IMR-90 (cell line): ENCODE results near the gene ACLY. TPM values are rescaled to one million over a fixed set of nuclear protein-coding genes. Genes with fewer than 3 reads are reported as not detected.

Source experiments
- ATAC-seq: fragments of 200-7000 bp; cut with Tn5 transposase; 2 replicates; pipeline ENCODE4 v1.9.1; 2020; ENCODE audit warnings: low read depth, mild to moderate bottlenecking, moderate library complexity
- BruUV-seq: library from RNA; stranded (reverse); fragments of 400-500 nt; replicated peaks from 2 replicates; lab custom pipeline; 2021; lab: Mats Ljungman, UMichigan
- CTCF ChIA-PET: fragments of 300-600 bp; formaldehyde crosslinking; extraction: SDS; loops from one replicate; lab custom pipeline; 2021; ENCODE audit warnings: antibody characterized with exemption; lab: Yijun Ruan, JAX
- POLR2A ChIA-PET: fragments of 300-600 bp; sonication (Branson Sonifier 250); formaldehyde crosslinking; loops from one replicate; lab custom pipeline; 2022; ENCODE audit warnings: antibody characterized with exemption; ENCODE audit not compliant: unreplicated experiment; lab: Charles Lee
- DNase-seq: peaks from one replicate; pipeline ENCODE4 v3.0.0; 2013
- H2AFZ ChIP-seq: replicated peaks from 2 replicates; pipeline ENCODE3; 2013; ENCODE audit warnings: low read length, mild to moderate bottlenecking; ENCODE audit not compliant: poor library complexity
- H2AK5ac ChIP-seq: 2 replicates; pipeline ENCODE4 v1.6.1; 2013; ENCODE audit warnings: low read depth, low read length, inconsistent platforms
- H2AK9ac ChIP-seq: replicated peaks from 2 replicates; pipeline ENCODE3; 2013; ENCODE audit warnings: mild to moderate bottlenecking, low read depth, low read length, moderate library complexity; ENCODE audit not compliant: poor library complexity
- H2BK120ac ChIP-seq: 2 replicates; pipeline ENCODE4 v1.6.1; 2013; ENCODE audit warnings: low read depth, low read length, inconsistent platforms
- H2BK15ac ChIP-seq: 3 replicates; pipeline ENCODE4 v1.6.1; 2013; ENCODE audit warnings: low read depth, low read length, inconsistent platforms
- H2BK20ac ChIP-seq: 2 replicates; pipeline ENCODE4 v1.6.1; 2013; ENCODE audit warnings: low read depth, mild to moderate bottlenecking, inconsistent platforms, low read length, moderate library complexity
- H2BK5ac ChIP-seq: 2 replicates; pipeline ENCODE4 v1.6.1; 2013; ENCODE audit warnings: mild to moderate bottlenecking, low read depth, low read length, inconsistent platforms; ENCODE audit not compliant: poor library complexity, severe bottlenecking
- H3K14ac ChIP-seq: replicated peaks from 2 replicates; pipeline ENCODE4 v1.6.1; 2013; ENCODE audit warnings: low read depth, low read length, inconsistent platforms
- H3K18ac ChIP-seq: 2 replicates; pipeline ENCODE4 v1.6.1; 2013; ENCODE audit warnings: low read depth, low read length, control low read depth
- H3K23ac ChIP-seq: 2 replicates; pipeline ENCODE4 v1.6.1; 2013; ENCODE audit warnings: low read depth, low read length, inconsistent platforms
- H3K27ac ChIP-seq: 2 replicates; pipeline ENCODE4 v1.5.1; 2013; ENCODE audit warnings: mild to moderate bottlenecking, control low read depth, low read length; ENCODE audit not compliant: insufficient read depth
- H3K27me3 ChIP-seq: 2 replicates; pipeline ENCODE4 v1.6.1; 2013; ENCODE audit warnings: low read length; ENCODE audit not compliant: control insufficient read depth, insufficient read depth
- H3K36me3 ChIP-seq: 2 replicates; pipeline ENCODE4 v1.6.1; 2013; ENCODE audit warnings: low read length, mixed read lengths; ENCODE audit not compliant: control insufficient read depth, insufficient read depth
- H3K4ac ChIP-seq: 2 replicates; pipeline ENCODE4 v1.6.1; 2013; ENCODE audit warnings: low read depth, low read length, inconsistent platforms
- H3K4me1 ChIP-seq: 2 replicates; pipeline ENCODE4 v1.6.1; 2013; ENCODE audit warnings: low read length, mixed read lengths; ENCODE audit not compliant: control insufficient read depth, insufficient read depth
- H3K4me2 ChIP-seq: 2 replicates; pipeline ENCODE4 v1.6.1; 2013; ENCODE audit warnings: low read depth, mild to moderate bottlenecking, control low read depth, low read length, moderate library complexity
- H3K4me3 ChIP-seq: 2 replicates; pipeline ENCODE4 v1.5.1; 2013; ENCODE audit warnings: low read depth, mild to moderate bottlenecking, control low read depth, low read length, moderate library complexity; ENCODE audit not compliant: insufficient read depth
- H3K56ac ChIP-seq: 2 replicates; pipeline ENCODE4 v1.6.1; 2013; ENCODE audit warnings: low read length, inconsistent platforms; ENCODE audit not compliant: insufficient read depth; ENCODE audit errors: extremely low read depth
- H3K79me1 ChIP-seq, 2 experiments: 2 replicates each; pipeline ENCODE4 v1.6.1; 2013; ENCODE audit warnings: low read length in 2 of 2, inconsistent platforms in 1 of 2, low read depth in 1 of 2
- H3K9ac ChIP-seq: 2 replicates; pipeline ENCODE4 v1.6.1; 2013; ENCODE audit warnings: low read depth, low read length, control low read depth
- H3K9me1 ChIP-seq: 2 replicates; pipeline ENCODE4 v1.6.1; 2013; ENCODE audit warnings: low read length, inconsistent platforms; ENCODE audit not compliant: insufficient read depth
- H3K9me3 ChIP-seq: 2 replicates; pipeline ENCODE4 v1.6.1; 2013; ENCODE audit warnings: low read length; ENCODE audit not compliant: control insufficient read depth, insufficient read depth
- H4K20me1 ChIP-seq: 2 replicates; pipeline ENCODE4 v1.6.1; 2013; ENCODE audit warnings: low read length, inconsistent platforms; ENCODE audit not compliant: insufficient read depth
- H4K5ac ChIP-seq: 2 replicates; pipeline ENCODE4 v1.6.1; 2013; ENCODE audit warnings: mild to moderate bottlenecking, low read depth, low read length, control low read depth
- H4K8ac ChIP-seq, 2 experiments: 2 replicates each; pipeline ENCODE4 v1.6.1; 2013; ENCODE audit warnings: low read depth in 2 of 2, low read length in 2 of 2, control low read depth in 1 of 2, inconsistent platforms in 1 of 2
- H4K91ac ChIP-seq: 2 replicates; pipeline ENCODE4 v1.6.1; 2013; ENCODE audit warnings: low read depth, low read length, inconsistent platforms; ENCODE audit not compliant: insufficient read depth
- BHLHE40 ChIP-seq: fragments of 150-350 bp; IDR thresholded peaks from 2 replicates; pipeline ENCODE4 v1.6.1; 2016; ENCODE audit warnings: mild to moderate bottlenecking, low read depth, low read length
- CEBPB ChIP-seq: IDR thresholded peaks from 2 replicates; pipeline ENCODE4 v1.6.1; 2012; ENCODE audit warnings: low read depth, low read length, improper control_type of control experiment
- CHD1 ChIP-seq: IDR thresholded peaks from 2 replicates; pipeline ENCODE4 v1.6.1; 2012; ENCODE audit warnings: low read depth, low read length, improper control_type of control experiment
- CTCF ChIP-seq: conservative IDR thresholded peaks from 2 replicates; pipeline ENCODE4 v1.5.1; 2012; ENCODE audit warnings: mild to moderate bottlenecking, low read depth, low read length, improper control_type of control experiment
- ELK1 ChIP-seq: fragments of 150-350 bp; IDR thresholded peaks from 2 replicates; pipeline ENCODE4 v1.6.1; 2016; ENCODE audit warnings: low read depth, mild to moderate bottlenecking, low read length, moderate library complexity, borderline replicate concordance
- FOS ChIP-seq: fragments of 150-350 bp; IDR thresholded peaks from 2 replicates; pipeline ENCODE4 v1.6.1; 2016; ENCODE audit warnings: low read depth, low read length
- MAFK ChIP-seq: IDR thresholded peaks from 2 replicates; pipeline ENCODE4 v1.6.1; 2012; ENCODE audit warnings: low read depth, low read length, improper control_type of control experiment
- MAZ ChIP-seq: IDR thresholded peaks from 2 replicates; pipeline ENCODE4 v1.6.1; 2012; ENCODE audit warnings: low read depth, mild to moderate bottlenecking, low read length, improper control_type of control experiment, moderate library complexity, borderline replicate concordance
- MXI1 ChIP-seq: IDR thresholded peaks from 2 replicates; pipeline ENCODE4 v1.6.1; 2012; ENCODE audit warnings: low read depth, mild to moderate bottlenecking, low read length, moderate library complexity, borderline replicate concordance
- NFE2L2 ChIP-seq: fragments of 150-350 bp; IDR thresholded peaks from 2 replicates; pipeline ENCODE4 v1.6.1; 2016; ENCODE audit warnings: low read depth, mild to moderate bottlenecking, low read length
- POLR2A ChIP-seq: IDR thresholded peaks from 2 replicates; pipeline ENCODE4 v1.6.1; 2012; ENCODE audit warnings: mild to moderate bottlenecking, low read depth, low read length
- RAD21 ChIP-seq: IDR thresholded peaks from 2 replicates; pipeline ENCODE4 v1.6.1; 2012; ENCODE audit warnings: low read length, improper control_type of control experiment
- RFX5 ChIP-seq: IDR thresholded peaks from 2 replicates; pipeline ENCODE4 v1.8.0; 2012; ENCODE audit warnings: low read depth, mild to moderate bottlenecking, low read length, moderate library complexity
- SMC3 ChIP-seq: fragments of 150-350 bp; IDR thresholded peaks from 2 replicates; pipeline ENCODE4 v1.6.1; 2016; ENCODE audit warnings: low read depth, mild to moderate bottlenecking, antibody characterized with exemption, low read length, moderate library complexity
- WGBS, 2 experiments: methylation state at CpG; one replicate each; pipeline versions ENCODE4 v1.1.5 to v1.1.7; 2013; ENCODE audit warnings: missing lambda C conversion rate in 2 of 2; ENCODE audit not compliant: insufficient read length in 1 of 2; ENCODE audit errors: extremely low coverage in 2 of 2; 5-methylcytosine and 5-hydroxymethylcytosine counted together
- dilution Hi-C: fragments of 300-500 bp; cut with HindIII; formaldehyde crosslinking; loops from one replicate; pipeline ENCODE4 v1.14.3; 2018; ENCODE audit warnings: low sequenced_read_pairs; ENCODE audit not compliant: unreplicated experiment
- in situ Hi-C: fragments of 300-500 bp; cut with MboI; formaldehyde crosslinking; loops from 3 replicates; pipeline ENCODE4 v1.14.3; 2019; ENCODE audit warnings: low sequenced_read_pairs, inconsistent platforms, mixed read lengths
- intact Hi-C: fragments of 100-400 bp; cut with micrococcal nuclease; formaldehyde crosslinking; loops from 2 replicates; pipeline ENCODE4 v1.10.0; 2022
- polyA plus RNA-seq, 3 experiments: library from polyadenylated mRNA; depleted of rRNA; stranded (reverse); fragments of >200 nt; gene quantifications; 2 replicates each; pipeline ENCODE4 v1.2.3, GENCODE V29; 2012; ENCODE audit warnings: low replicate concordance in 1 of 3
- total RNA-seq: library from RNA; depleted of rRNA; stranded (reverse); fragments of >200 nt; gene quantifications from 2 replicates; pipeline ENCODE4 v1.2.3, GENCODE V29; 2012
- TF ChIP-seq, protein P1 (sequence below): fragments of 150-350 bp; IDR thresholded peaks from 2 replicates; pipeline ENCODE4 v1.6.1; 2017; ENCODE audit warnings: mild to moderate bottlenecking, antibody characterized with exemption, low read length, low read depth

Gene ACLY
- total and polyA plus RNA-seq, 2 of the 4 experiments (the other 2 are of a cell fraction) = 167 to 230 TPM

DNA sequence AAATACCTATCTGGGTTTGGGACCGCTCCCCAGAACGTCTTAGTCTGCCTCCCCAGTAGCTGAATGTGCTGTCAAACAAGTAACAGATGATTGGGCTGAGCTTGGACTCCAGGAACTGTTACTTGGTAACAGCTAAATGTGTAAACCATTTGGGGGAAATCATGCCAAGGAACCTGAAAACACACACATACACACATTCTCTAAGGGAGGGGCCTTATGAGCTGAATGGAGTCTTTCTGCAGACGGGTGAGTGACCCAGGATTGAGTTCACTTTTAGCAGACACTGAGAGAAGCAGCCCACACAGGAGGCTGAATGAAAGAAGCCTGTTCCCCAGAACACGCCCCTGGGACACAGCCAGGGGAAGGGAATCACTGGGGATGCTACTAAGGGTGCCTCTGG is 1.6 kb downstream of the ACLY start:
- H2BK120ac ChIP-seq = no peak overlapping the region
- no peaks in the 10 kb centered on the region for H3K27me3 ChIP-seq
- no peak for ATAC-seq
- H3K9me1 ChIP-seq = peaks cover 39% of the 10 kb centered on the region
- H3K4me1 ChIP-seq = peaks cover 27% of the 10 kb centered on the region
- H4K91ac ChIP-seq = no peak overlapping the region
- peak overlapping the region; percentile 87 for H3K9ac ChIP-seq
- no peak overlapping the region; a peak in 1 of 4 replicates for H4K8ac ChIP-seq
- H3K4me2 ChIP-seq = peak overlapping the region; percentile 95
- peak overlapping the region; percentile 5; the same call in 1 of the 2 replicates for H3K27ac ChIP-seq
- H2AK5ac ChIP-seq = no peak overlapping the region
- BruUV-seq = no TSS peak
- ChIA-PET POLR2A (no interaction called here), CTCF (no interaction called here)
- intact Hi-C loops = no loop called here
- peak; percentile 59 for DNase-seq
- peak overlapping the region; percentile 86 for H3K23ac ChIP-seq
- dilution Hi-C loops = no loop called here
- TF ChIP-seq RFX5 (no peak), CEBPB (no peak), FOS (no peak), SMC3 (no peak), ELK1 (no peak), CTCF (no peak), POLR2A (peak; percentile 70; the same call in 1 of the 2 replicates), NFE2L2 (no peak), MXI1 (no peak), MAFK (no peak), BHLHE40 (no peak), MAZ (0 out of 2 replicates have a peak, but pooled peaks have one; percentile 19), RAD21 (no peak), CHD1 (no peak)
- TF ChIP-seq, protein P1, sequence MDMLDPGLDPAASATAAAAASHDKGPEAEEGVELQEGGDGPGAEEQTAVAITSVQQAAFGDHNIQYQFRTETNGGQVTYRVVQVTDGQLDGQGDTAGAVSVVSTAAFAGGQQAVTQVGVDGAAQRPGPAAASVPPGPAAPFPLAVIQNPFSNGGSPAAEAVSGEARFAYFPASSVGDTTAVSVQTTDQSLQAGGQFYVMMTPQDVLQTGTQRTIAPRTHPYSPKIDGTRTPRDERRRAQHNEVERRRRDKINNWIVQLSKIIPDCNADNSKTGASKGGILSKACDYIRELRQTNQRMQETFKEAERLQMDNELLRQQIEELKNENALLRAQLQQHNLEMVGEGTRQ = no peak
- no peak overlapping the region for H4K5ac ChIP-seq
- no peak overlapping the region for H3K56ac ChIP-seq
- peaks cover 61% of the 10 kb centered on the region for H4K20me1 ChIP-seq
- H2AK9ac ChIP-seq = peak overlapping the region; percentile 1
- H2BK15ac ChIP-seq = no peak overlapping the region
- no peaks in the 10 kb centered on the region for H3K9me3 ChIP-seq
- no peak overlapping the region for H2BK20ac ChIP-seq
- peak overlapping the region; percentile 72; the same call in 1 of the 2 replicates for H3K4me3 ChIP-seq
- peak overlapping the region; percentile 99; the same call in 1 of the 2 replicates for H3K14ac ChIP-seq
- H3K79me1 ChIP-seq = peaks cover 12 to 68% of the 10 kb centered on the region in 2 experiments
- H3K18ac ChIP-seq = no peak overlapping the region
- WGBS, 2 experiments = 43% methylated on average over 1 of the region's 4 CpGs; no CpG with 5 or more reads in 1 of the 2 experiments
- in situ Hi-C loops = no loop called here
- no peak overlapping the region for H2BK5ac ChIP-seq
- no peak overlapping the region for H3K4ac ChIP-seq
- H3K36me3 ChIP-seq = peaks cover 15% of the 10 kb centered on the region
- H2AFZ ChIP-seq = no peak overlapping the region
